Measurements from ENCODE around the gene SLC39A11. TPM values are rescaled to one million over a fixed set of nuclear protein-coding genes. Genes with fewer than 3 reads are reported as not detected.
A peak's percentile ranks its signal among the peaks of the same experiment; 100 is the strongest.

Gene SLC39A11
- polyA plus RNA-seq, 3 donors: 16.6 to 27.9 (median 26.6) TPM

GRCh38 chr17:72976971-72977770 is 115.3 kb downstream of the SLC39A11 start:
- no peaks in the 10 kb centered on the region for H4K20me1 ChIP-seq (ENCODE audit: insufficient read depth, low read length)
- peaks cover 12 to 29% of the 10 kb centered on the region in 2 donors for H3K36me3 Mint-ChIP-seq
- peak overlapping the region in 1 of 3 experiments; percentile 51 for H3K4me3 ChIP-seq (replicated peaks in 1 of 3; ENCODE audit: low read depth in 2 of 3, low read length in 3 of 3)
- WGBS (ENCODE audit: insufficient coverage): 42% methylated on average over 5 of the region's 12 CpGs
- DNase-seq: peak; percentile 62 to 91 (median 73)
- peaks cover 28 to 36% of the 10 kb centered on the region in 2 donors for H3K4me1 ChIP-seq (ENCODE audit: control insufficient read depth in 1 of 2, insufficient read depth in 2 of 2, low read length in 2 of 2)
- H3K4me2 ChIP-seq (replicated peaks; ENCODE audit: extremely low read depth, low read length, poor library complexity, severe bottlenecking): peak overlapping the region; percentile 53
- no peaks in the 10 kb centered on the region for H3K9me3 ChIP-seq (replicated peaks in 1 of 2; ENCODE audit: control insufficient read depth in 1 of 2, insufficient read depth in 1 of 2, low read length in 2 of 2)
- intact Hi-C loops (cut with micrococcal nuclease): no loop called here
- peaks cover 59% of the 10 kb centered on the region for H3K79me2 ChIP-seq (ENCODE audit: insufficient read depth, low read length)
- H3K9ac ChIP-seq (ENCODE audit: insufficient read depth, low read length, poor library complexity, severe bottlenecking): peak overlapping the region; percentile 34
- H3K4me1 Mint-ChIP-seq: peaks cover 44% of the 10 kb centered on the region
- no peaks in the 10 kb centered on the region for H3K36me3 ChIP-seq (replicated peaks in 1 of 2; ENCODE audit: control insufficient read depth in 1 of 2, insufficient read depth in 2 of 2, low read length in 2 of 2)
- no peaks in the 10 kb centered on the region for H3K27me3 ChIP-seq (ENCODE audit: control insufficient read depth in 2 of 2, insufficient read depth in 2 of 2, low read length in 2 of 2)
- H3K9me3 Mint-ChIP-seq: peaks cover 2 to 19% (median 8%) of the 10 kb centered on the region in 7 donors
- H3K27ac ChIP-seq (ENCODE audit: low read depth in 1 of 2, low read length in 2 of 2): peak overlapping the region; percentile 78 to 80
- peak overlapping the region; percentile 55 to 65 for H3K4me3 Mint-ChIP-seq
- no peak for TF ChIP-seq CTCF (IDR thresholded peaks at IDR 0.05)
- peaks cover 0 to 3% (median 0%) of the 10 kb centered on the region in 3 donors for H3K27me3 Mint-ChIP-seq (ENCODE audit: low read depth in 3 of 3)
- peak overlapping the region; percentile 13 for H2AFZ ChIP-seq (ENCODE audit: insufficient read depth, low read depth, low read length, poor library complexity, severe bottlenecking)
- H3K27ac Mint-ChIP-seq: peak overlapping the region; percentile 75 to 94 (median 87)

DNA sequence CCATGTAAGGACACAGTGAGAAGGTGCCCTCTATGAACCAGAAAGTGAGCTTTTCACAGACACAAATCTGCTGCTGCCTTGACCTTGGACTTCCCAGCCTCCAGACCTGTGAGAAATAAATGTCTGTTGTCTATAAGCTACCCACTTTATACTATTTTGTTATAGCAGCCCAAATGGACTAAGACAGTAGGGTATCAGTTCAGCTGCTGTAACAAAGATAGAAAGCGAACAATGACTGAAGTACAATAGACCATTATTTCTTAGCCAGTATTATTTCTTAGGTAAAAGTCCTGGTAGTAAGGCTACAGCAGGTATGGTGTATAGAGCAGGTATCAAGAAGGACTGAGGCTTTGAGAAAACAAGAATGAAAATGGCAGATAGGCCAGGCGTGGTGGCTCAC is 117.0 kb downstream of the SLC39A11 start:
- no peak overlapping the region for H3K27ac Mint-ChIP-seq

More for the DNA sequence above, 117.0 kb downstream of the SLC39A11 start:
- Mint-ChIP-seq H3K4me3 (no peak overlapping the region), H3K9me3 (peaks cover 2 to 19% (median 8%) of the 10 kb centered on the region in 7 donors), H3K36me3 (peaks cover 12 to 29% of the 10 kb centered on the region in 2 donors), H3K4me1 (peaks cover 45% of the 10 kb centered on the region), H3K27me3 (ENCODE audit: low read depth in 3 of 3) (peaks cover 0 to 3% (median 0%) of the 10 kb centered on the region in 3 donors)
- H3K27ac ChIP-seq (ENCODE audit: low read depth in 1 of 2, low read length in 2 of 2): no peak overlapping the region
- H2AFZ ChIP-seq (ENCODE audit: insufficient read depth, low read depth, low read length, poor library complexity, severe bottlenecking): no peak overlapping the region
- H3K79me2 ChIP-seq (ENCODE audit: insufficient read depth, low read length): peaks cover 65% of the 10 kb centered on the region
- H3K4me2 ChIP-seq (replicated peaks; ENCODE audit: extremely low read depth, low read length, poor library complexity, severe bottlenecking): no peak overlapping the region
- H3K4me1 ChIP-seq (ENCODE audit: control insufficient read depth in 1 of 2, insufficient read depth in 2 of 2, low read length in 2 of 2): peaks cover 28 to 36% of the 10 kb centered on the region in 2 donors
- no peaks in the 10 kb centered on the region for H3K27me3 ChIP-seq (ENCODE audit: control insufficient read depth in 2 of 2, insufficient read depth in 2 of 2, low read length in 2 of 2)
- TF ChIP-seq CTCF (IDR thresholded peaks at IDR 0.05): no peak
- no peak overlapping the region for H3K9ac ChIP-seq (ENCODE audit: insufficient read depth, low read length, poor library complexity, severe bottlenecking)
- no peak for DNase-seq
- WGBS (ENCODE audit: insufficient coverage): 100% methylated on average over 1 of the region's 2 CpGs
- no peak overlapping the region for H3K4me3 ChIP-seq (replicated peaks in 1 of 3; ENCODE audit: low read depth in 2 of 3, low read length in 3 of 3)
- intact Hi-C loops (cut with micrococcal nuclease): no loop called here
- no peaks in the 10 kb centered on the region for H3K9me3 ChIP-seq (replicated peaks in 1 of 2; ENCODE audit: control insufficient read depth in 1 of 2, insufficient read depth in 1 of 2, low read length in 2 of 2)
- H4K20me1 ChIP-seq (ENCODE audit: insufficient read depth, low read length): no peaks in the 10 kb centered on the region
- no peaks in the 10 kb centered on the region for H3K36me3 ChIP-seq (replicated peaks in 1 of 2; ENCODE audit: control insufficient read depth in 1 of 2, insufficient read depth in 2 of 2, low read length in 2 of 2)
